Measurements from ENCODE around the gene ZNF439.

GRCh38 chr19:11814700-11815035 lies 33.9 kb upstream of the ZNF439 start:
- TF ChIP-seq POLR2AphosphoS5 (IDR thresholded peaks at IDR 0.05), result no peak
- TF ChIP-seq, protein P1, sequence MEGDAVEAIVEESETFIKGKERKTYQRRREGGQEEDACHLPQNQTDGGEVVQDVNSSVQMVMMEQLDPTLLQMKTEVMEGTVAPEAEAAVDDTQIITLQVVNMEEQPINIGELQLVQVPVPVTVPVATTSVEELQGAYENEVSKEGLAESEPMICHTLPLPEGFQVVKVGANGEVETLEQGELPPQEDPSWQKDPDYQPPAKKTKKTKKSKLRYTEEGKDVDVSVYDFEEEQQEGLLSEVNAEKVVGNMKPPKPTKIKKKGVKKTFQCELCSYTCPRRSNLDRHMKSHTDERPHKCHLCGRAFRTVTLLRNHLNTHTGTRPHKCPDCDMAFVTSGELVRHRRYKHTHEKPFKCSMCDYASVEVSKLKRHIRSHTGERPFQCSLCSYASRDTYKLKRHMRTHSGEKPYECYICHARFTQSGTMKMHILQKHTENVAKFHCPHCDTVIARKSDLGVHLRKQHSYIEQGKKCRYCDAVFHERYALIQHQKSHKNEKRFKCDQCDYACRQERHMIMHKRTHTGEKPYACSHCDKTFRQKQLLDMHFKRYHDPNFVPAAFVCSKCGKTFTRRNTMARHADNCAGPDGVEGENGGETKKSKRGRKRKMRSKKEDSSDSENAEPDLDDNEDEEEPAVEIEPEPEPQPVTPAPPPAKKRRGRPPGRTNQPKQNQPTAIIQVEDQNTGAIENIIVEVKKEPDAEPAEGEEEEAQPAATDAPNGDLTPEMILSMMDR (IDR thresholded peaks at IDR 0.05), result no peak
